H54 (cell line): Measurements from ENCODE around the gene PTTG1.

Experiments
- DNase-seq: peaks from one replicate; pipeline ENCODE4 v3.0.0; 2011; ENCODE audit warnings: low spot score, mixed read lengths; ENCODE audit not compliant: insufficient read length
- FAIRE-seq: peaks from 3 replicates; lab custom pipeline; 2011; peaks lifted over from hg19 to GRCh38; lab: Jason Lieb, UNC
- POLR2A ChIP-seq: IDR thresholded peaks from 2 replicates; pipeline ENCODE4 v1.6.1; 2011; ENCODE audit warnings: low read depth, mild to moderate bottlenecking, low read length

Gene PTTG1

GRCh38 chr5:160467555-160468362, 46.1 kb downstream of the PTTG1 start:
- DNase-seq (no peak), FAIRE-seq (no peak)
- no peak for TF ChIP-seq POLR2A

DNA sequence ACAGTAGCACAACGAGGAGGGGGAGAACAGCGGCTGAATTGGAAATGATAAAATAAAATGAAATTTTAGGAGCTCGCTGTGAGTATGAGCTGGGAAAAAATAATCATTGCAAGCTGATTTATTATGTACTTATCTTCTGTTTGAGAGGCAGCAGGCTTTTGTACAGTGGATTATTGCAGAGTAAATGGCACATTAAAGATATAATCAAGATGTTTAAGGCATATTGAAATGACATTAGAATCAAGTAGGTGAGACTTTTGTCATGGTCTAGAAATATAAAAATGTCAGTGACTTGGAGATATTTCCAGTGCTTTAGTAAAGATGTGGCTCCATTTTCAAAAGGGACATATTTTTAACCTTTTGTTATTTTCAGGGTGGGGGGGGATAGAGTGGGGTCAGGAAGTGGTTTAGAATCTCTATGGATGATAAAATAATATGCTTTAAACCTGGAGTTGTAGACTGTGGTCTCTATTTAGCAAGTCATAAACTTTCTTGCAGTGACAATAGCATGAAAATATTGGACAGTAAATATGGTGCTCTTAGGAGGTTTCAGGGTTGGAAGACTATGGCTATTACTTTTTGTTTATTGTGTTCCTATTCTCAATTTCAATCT, 46.8 kb downstream of the PTTG1 start:
- TF ChIP-seq POLR2A = no peak
- FAIRE-seq = no peak
- DNase-seq = no peak

- FAIRE-seq = no peak
Observed at GRCh38 chr5:160469156-160470144, 47.8 kb downstream of the PTTG1 start.

DNA sequence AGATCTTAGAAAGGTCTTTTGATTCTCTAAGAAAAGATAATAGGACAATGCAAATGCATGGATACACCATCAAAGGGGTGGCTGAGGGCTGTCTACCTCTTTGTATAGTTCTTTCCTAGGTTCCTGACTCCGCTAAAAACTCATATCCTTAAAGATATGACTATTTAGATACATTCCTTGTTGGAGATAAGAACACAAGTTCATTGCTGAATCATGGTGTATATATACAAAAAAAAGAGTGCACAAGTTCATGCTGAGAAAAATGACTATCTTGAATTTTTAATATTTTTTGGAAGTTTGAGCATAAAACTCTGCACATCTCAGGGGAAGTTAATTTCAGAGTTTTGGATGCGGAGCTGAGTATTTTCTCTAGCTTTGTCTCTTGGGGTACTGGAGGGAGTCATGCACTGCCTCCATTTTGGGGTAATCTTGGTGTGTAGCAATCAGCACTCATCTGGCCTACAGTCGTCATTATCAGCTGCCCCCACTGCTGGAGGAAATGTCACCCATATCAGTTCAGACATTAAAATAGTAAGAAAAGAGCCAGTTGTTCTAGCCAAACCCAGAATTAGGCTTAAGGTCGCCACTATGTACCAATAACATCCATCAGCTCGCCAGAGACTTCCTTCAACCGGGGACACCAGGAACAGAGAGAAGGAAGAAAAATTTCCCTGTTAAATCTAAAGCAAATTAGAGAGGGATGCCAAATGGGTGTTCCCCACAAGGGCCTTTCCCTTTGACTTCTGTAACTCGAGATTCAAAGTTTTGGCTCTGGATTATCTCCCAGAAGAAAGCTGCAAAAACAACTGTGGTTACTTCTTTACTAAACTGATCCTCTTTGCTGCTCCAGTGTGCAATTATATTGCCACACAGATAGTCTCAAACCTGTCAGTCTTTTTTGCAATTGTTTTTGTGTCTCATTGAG, 49.0 kb downstream of the PTTG1 start:
- TF ChIP-seq POLR2A = no peak
- FAIRE-seq (no peak), DNase-seq (no peak)

More at GRCh38 chr5:160469156-160470144, 47.8 kb downstream of the PTTG1 start:
- TF ChIP-seq POLR2A = no peak
- DNase-seq = no peak

DNA sequence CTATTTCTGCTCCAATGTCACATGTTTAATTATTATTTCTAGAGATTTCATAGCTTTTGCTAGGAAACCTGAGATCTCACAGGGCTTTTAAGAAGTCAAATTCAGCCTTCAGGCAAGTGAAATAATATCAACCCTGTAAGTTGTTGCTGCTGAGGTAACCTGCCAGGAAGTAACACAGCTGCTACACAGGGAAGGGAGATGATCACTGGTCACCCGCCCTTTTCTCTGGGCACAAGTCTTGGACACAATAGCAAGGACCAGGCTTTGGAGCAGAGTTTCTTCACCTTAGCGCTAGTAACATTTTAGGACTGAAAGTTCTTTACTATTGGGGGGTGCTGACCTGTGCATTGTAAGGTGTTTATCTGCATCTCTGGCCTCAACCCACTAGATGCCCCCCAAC, 50.1 kb downstream of the PTTG1 start:
- FAIRE-seq (no peak), DNase-seq (no peak)
- no peak for TF ChIP-seq POLR2A

- no peak for FAIRE-seq
- TF ChIP-seq POLR2A = no peak
- DNase-seq = no peak
Observed at GRCh38 chr5:160472482-160472881, 50.8 kb downstream of the PTTG1 start.

DNA sequence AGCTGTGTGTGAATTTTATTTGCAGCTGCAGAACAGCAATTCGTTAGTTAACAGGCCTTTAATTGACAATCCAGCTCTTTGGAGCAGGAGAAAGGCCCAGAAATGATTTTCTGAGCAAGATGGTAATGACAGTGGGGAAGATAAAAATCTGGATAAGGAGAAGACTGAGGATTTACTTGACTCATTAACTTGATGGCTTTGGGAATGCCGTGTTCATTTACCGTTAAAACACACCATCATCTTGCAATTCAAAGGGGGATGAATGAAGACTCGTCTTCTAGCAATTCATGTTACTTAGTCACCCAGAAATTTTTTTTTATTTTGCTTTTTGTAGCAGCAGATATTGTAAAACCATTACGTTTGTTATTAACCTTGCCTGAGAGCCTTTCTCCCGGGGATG, 52.0 kb downstream of the PTTG1 start:
- FAIRE-seq (no peak), DNase-seq (no peak)
- TF ChIP-seq POLR2A = no peak

GRCh38 chr5:160474084-160474483, 52.4 kb downstream of the PTTG1 start:
- no peak for TF ChIP-seq POLR2A
- DNase-seq (no peak), FAIRE-seq (no peak)

DNA sequence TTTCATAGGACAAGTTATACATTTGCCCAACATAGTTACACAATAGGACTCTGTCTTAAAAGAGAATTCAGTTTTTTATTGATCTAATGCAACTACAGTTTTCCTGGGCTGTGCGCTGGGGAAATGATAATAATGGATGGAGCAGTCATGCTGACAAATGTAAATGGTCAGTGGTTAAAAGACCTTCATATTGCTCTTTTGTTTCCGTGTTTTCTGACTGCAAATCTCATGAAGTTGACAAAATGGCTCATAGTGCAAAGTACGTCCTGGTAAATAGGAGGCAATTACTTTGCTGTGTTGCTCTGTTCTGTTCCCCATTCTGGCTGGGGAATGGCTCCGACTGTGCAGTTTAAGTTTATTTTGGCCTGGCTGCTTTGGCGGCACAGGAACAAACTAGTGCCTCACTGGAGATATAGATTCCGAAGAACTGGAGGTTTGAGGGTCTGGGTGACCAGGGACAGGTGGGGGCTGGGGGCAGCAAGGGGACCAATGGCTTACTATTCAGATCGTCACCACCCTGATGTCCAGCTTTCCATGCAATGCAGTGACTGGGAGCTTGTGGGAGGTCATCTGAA, 54.3 kb downstream of the PTTG1 start:
- no peak for DNase-seq
- TF ChIP-seq POLR2A = no peak
- no peak for FAIRE-seq

- DNase-seq (no peak), FAIRE-seq (no peak)
Observed at GRCh38 chr5:160477266-160477970, 55.8 kb downstream of the PTTG1 start.

GRCh38 chr5:160478163-160478562, 56.5 kb downstream of the PTTG1 start:
- no peak for TF ChIP-seq POLR2A
- DNase-seq (no peak), FAIRE-seq (no peak)

More at GRCh38 chr5:160477266-160477970, 55.8 kb downstream of the PTTG1 start:
- no peak for TF ChIP-seq POLR2A
